Mesenchymal stem cell (in vitro differentiated cells and primary cell): ENCODE data around the gene HORMAD1.
"Not testable (repeated sequence)": the region's sequence is repeated elsewhere in the genome, so short reads cannot be mapped to it uniquely, and the experiment has no call there.

Source experiments
- DNase-seq: peaks from one replicate; pipeline ENCODE4 v3.0.0-alpha.2; 2013
- H2AFZ ChIP-seq: one replicate; pipeline ENCODE4 v1.6.1; 2013; ENCODE audit warnings: low read depth, mild to moderate bottlenecking, control low read depth, inconsistent platforms, low read length, moderate library complexity
- H2AK5ac ChIP-seq: 2 replicates; pipeline ENCODE4 v1.6.1; 2013; ENCODE audit warnings: low read length, moderate library complexity, mild to moderate bottlenecking, inconsistent platforms; ENCODE audit not compliant: severe bottlenecking
- H2BK120ac ChIP-seq: one replicate; pipeline ENCODE4 v1.6.1; 2013; ENCODE audit warnings: low read depth, mild to moderate bottlenecking, inconsistent platforms, low read length, moderate library complexity
- H2BK12ac ChIP-seq, 2 experiments: one replicate each; pipeline ENCODE4 v1.6.1; 2013; ENCODE audit warnings: inconsistent platforms in 2 of 2, low read length in 2 of 2, mild to moderate bottlenecking in 2 of 2, moderate library complexity in 2 of 2, control low read depth in 1 of 2
- H2BK15ac ChIP-seq: one replicate; pipeline ENCODE4 v1.6.1; 2013; ENCODE audit warnings: mild to moderate bottlenecking, low read depth, inconsistent platforms; ENCODE audit not compliant: poor library complexity, severe bottlenecking
- H2BK5ac ChIP-seq: 2 replicates; pipeline ENCODE4 v1.6.1; 2013; ENCODE audit warnings: low read depth, mild to moderate bottlenecking, low read length, control low read depth, inconsistent platforms; ENCODE audit not compliant: poor library complexity, severe bottlenecking
- H3K14ac ChIP-seq, 2 experiments: one replicate each; pipeline ENCODE4 v1.6.1; 2013; ENCODE audit warnings: inconsistent platforms in 2 of 2, low read length in 2 of 2, control low read depth in 1 of 2, mild to moderate bottlenecking in 1 of 2, moderate library complexity in 1 of 2
- H3K18ac ChIP-seq, 2 experiments: one replicate each; pipeline ENCODE4 v1.6.1; 2013; ENCODE audit warnings: inconsistent platforms in 2 of 2, low read length in 2 of 2, control low read depth in 1 of 2, low read depth in 1 of 2, mild to moderate bottlenecking in 1 of 2
- H3K23ac ChIP-seq, 2 experiments: one replicate each; pipeline ENCODE4 v1.6.1; 2013; ENCODE audit warnings: inconsistent platforms in 2 of 2, low read length in 2 of 2, mild to moderate bottlenecking in 2 of 2, moderate library complexity in 2 of 2, control low read depth in 1 of 2
- H3K27ac ChIP-seq: 2 replicates; pipeline ENCODE4 v1.5.1; 2013; ENCODE audit warnings: mild to moderate bottlenecking, moderate library complexity, low read length, control low read depth, inconsistent platforms; ENCODE audit not compliant: poor library complexity, severe bottlenecking
- H3K27me3 ChIP-seq, 2 experiments: 2 replicates each; pipeline versions ENCODE4 v1.6.1 to v1.7.0; 2013; ENCODE audit warnings: low read length in 2 of 2, mild to moderate bottlenecking in 2 of 2, moderate library complexity in 2 of 2, control low read depth in 1 of 2, inconsistent platforms in 1 of 2; ENCODE audit not compliant: control insufficient read depth in 1 of 2, insufficient read depth in 1 of 2
- H3K36me3 ChIP-seq, 2 experiments: 2 replicates each; pipeline versions ENCODE4 v1.6.1 to v1.7.0; 2013; ENCODE audit warnings: low read length in 2 of 2, control low read depth in 1 of 2, inconsistent platforms in 1 of 2, low read depth in 1 of 2, mild to moderate bottlenecking in 1 of 2; ENCODE audit not compliant: insufficient read depth in 2 of 2, control insufficient read depth in 1 of 2
- H3K4ac ChIP-seq, 2 experiments: one replicate each; pipeline ENCODE4 v1.6.1; 2013; ENCODE audit warnings: inconsistent platforms in 2 of 2, low read length in 2 of 2, mild to moderate bottlenecking in 2 of 2, moderate library complexity in 2 of 2, control low read depth in 1 of 2, low read depth in 1 of 2
- H3K4me1 ChIP-seq: 2 replicates; pipeline ENCODE4 v1.6.1; 2013; ENCODE audit warnings: low read depth, low read length, control low read depth; ENCODE audit not compliant: control insufficient read depth, insufficient read depth
- H3K4me2 ChIP-seq: 2 replicates; pipeline ENCODE4 v1.6.1; 2013; ENCODE audit warnings: low read length, mild to moderate bottlenecking, inconsistent platforms; ENCODE audit not compliant: poor library complexity, severe bottlenecking
- H3K4me3 ChIP-seq, 2 experiments: 2 replicates each; pipeline versions ENCODE4 v1.5.1 to v1.7.0; 2013; ENCODE audit warnings: low read length in 2 of 2, mild to moderate bottlenecking in 2 of 2, control low read depth in 1 of 2, low read depth in 1 of 2; ENCODE audit not compliant: insufficient read depth in 1 of 2
- H3K79me1 ChIP-seq: replicated peaks from 2 replicates; pipeline ENCODE4 v1.6.1; 2013; ENCODE audit warnings: mild to moderate bottlenecking, control low read depth, low read length, inconsistent platforms; ENCODE audit not compliant: poor library complexity, severe bottlenecking
- H3K9ac ChIP-seq: 2 replicates; pipeline ENCODE4 v1.7.0; 2013; ENCODE audit warnings: mild to moderate bottlenecking, low read length, moderate library complexity
- H3K9me3 ChIP-seq: 2 replicates; pipeline ENCODE4 v1.7.0; 2013; ENCODE audit warnings: mild to moderate bottlenecking, low read length; ENCODE audit not compliant: control insufficient read depth
- H4K8ac ChIP-seq: one replicate; pipeline ENCODE4 v1.6.1; 2013; ENCODE audit warnings: inconsistent platforms, mild to moderate bottlenecking, low read length, moderate library complexity
- H4K91ac ChIP-seq: one replicate; pipeline ENCODE4 v1.6.1; 2013; ENCODE audit warnings: mild to moderate bottlenecking, low read length, inconsistent platforms
- WGBS: methylation state at CpG from one replicate; pipeline ENCODE4 v1.1.7; 2013; ENCODE audit warnings: mixed read lengths; 5-methylcytosine and 5-hydroxymethylcytosine counted together

Gene HORMAD1

GRCh38 chr1:150662811-150663210 lies 57.9 kb downstream of the HORMAD1 start:
- no peaks in the 10 kb centered on the region for H3K9me3 ChIP-seq
- no peak overlapping the region for H3K4ac ChIP-seq
- H2BK12ac ChIP-seq, result no peak overlapping the region
- no peaks in the 10 kb centered on the region for H3K4me1 ChIP-seq
- no peak overlapping the region for H4K8ac ChIP-seq
- WGBS, result 98% methylated on average over 9 of the region's 9 CpGs
- DNase-seq, result no peak
- no peak overlapping the region for H3K27ac ChIP-seq
- no peak overlapping the region for H4K91ac ChIP-seq
- no peak overlapping the region for H2BK120ac ChIP-seq
- no peak overlapping the region for H3K14ac ChIP-seq
- no peaks in the 10 kb centered on the region for H3K27me3 ChIP-seq
- H3K4me3 ChIP-seq, result no peak overlapping the region
- no peak overlapping the region for H2AFZ ChIP-seq
- H3K18ac ChIP-seq, result no peak overlapping the region
- no peak overlapping the region for H3K4me2 ChIP-seq
- H3K23ac ChIP-seq, result no peak overlapping the region
- no peak overlapping the region for H3K9ac ChIP-seq
- no peak overlapping the region for H2BK15ac ChIP-seq
- H3K36me3 ChIP-seq, result peaks cover 4 to 37% of the 10 kb centered on the region in 2 experiments
- H2BK5ac ChIP-seq, result no peak overlapping the region
- H2AK5ac ChIP-seq, result no peak overlapping the region
- H3K79me1 ChIP-seq, result peaks cover 1% of the 10 kb centered on the region

GRCh38 chr1:150661156-150661555 lies 59.5 kb downstream of the HORMAD1 start:
- H3K4me2 ChIP-seq, result no peak overlapping the region
- no peak overlapping the region for H2BK120ac ChIP-seq
- H3K23ac ChIP-seq, result no peak overlapping the region
- no peak overlapping the region for H3K14ac ChIP-seq
- H3K4me1 ChIP-seq, result no peaks in the 10 kb centered on the region
- no peaks in the 10 kb centered on the region for H3K9me3 ChIP-seq
- H4K8ac ChIP-seq, result no peak overlapping the region
- no peak overlapping the region for H3K9ac ChIP-seq
- H2AFZ ChIP-seq, result no peak overlapping the region
- no peak overlapping the region for H2BK12ac ChIP-seq
- H3K79me1 ChIP-seq, result peaks cover 1% of the 10 kb centered on the region
- H3K18ac ChIP-seq, result no peak overlapping the region
- H2BK5ac ChIP-seq, result no peak overlapping the region
- no peak overlapping the region for H3K4me3 ChIP-seq
- H3K27ac ChIP-seq, result no peak overlapping the region
- no peak overlapping the region for H3K4ac ChIP-seq
- H3K27me3 ChIP-seq, result no peaks in the 10 kb centered on the region
- no peak overlapping the region for H2BK15ac ChIP-seq
- no peak for DNase-seq
- WGBS, result 98% methylated on average over 3 of the region's 5 CpGs
- peaks cover 4 to 37% of the 10 kb centered on the region in 2 experiments for H3K36me3 ChIP-seq
- no peak overlapping the region for H4K91ac ChIP-seq
- H2AK5ac ChIP-seq, result no peak overlapping the region

- no peaks in the 10 kb centered on the region for H3K4me1 ChIP-seq
- peaks cover 4 to 37% of the 10 kb centered on the region in 2 experiments for H3K36me3 ChIP-seq
- no peak for DNase-seq
- no peak overlapping the region for H3K4me2 ChIP-seq
- no peak overlapping the region for H4K8ac ChIP-seq
- H2AK5ac ChIP-seq, result no peak overlapping the region
- no peak overlapping the region for H2BK15ac ChIP-seq
- H3K9me3 ChIP-seq, result no peaks in the 10 kb centered on the region
- H3K9ac ChIP-seq, result no peak overlapping the region
- H2BK5ac ChIP-seq, result no peak overlapping the region
- no peak overlapping the region for H2BK120ac ChIP-seq
- peaks cover 1% of the 10 kb centered on the region for H3K79me1 ChIP-seq
- H3K27ac ChIP-seq, result no peak overlapping the region
- no peak overlapping the region for H3K14ac ChIP-seq
- no peak overlapping the region for H3K4ac ChIP-seq
- no peak overlapping the region for H3K18ac ChIP-seq
- no peaks in the 10 kb centered on the region for H3K27me3 ChIP-seq
- H3K4me3 ChIP-seq, result no peak overlapping the region
- H2AFZ ChIP-seq, result no peak overlapping the region
- 100% methylated on average over 3 of the region's 4 CpGs for WGBS
- no peak overlapping the region for H4K91ac ChIP-seq
- no peak overlapping the region for H2BK12ac ChIP-seq
- no peak overlapping the region for H3K23ac ChIP-seq
Observed at GRCh38 chr1:150660584-150660983, 60.1 kb downstream of the HORMAD1 start.

- H2AK5ac ChIP-seq, H3K4me2 ChIP-seq, H2BK120ac ChIP-seq, H3K4ac ChIP-seq, H3K4me1 ChIP-seq, H3K9ac ChIP-seq, H3K18ac ChIP-seq, H3K27ac ChIP-seq, H3K23ac ChIP-seq, H3K9me3 ChIP-seq, H3K79me1 ChIP-seq, H2AFZ ChIP-seq, H2BK12ac ChIP-seq, H3K4me3 ChIP-seq, H2BK5ac ChIP-seq, H3K27me3 ChIP-seq, DNase-seq, H2BK15ac ChIP-seq, H4K8ac ChIP-seq, H4K91ac ChIP-seq, H3K14ac ChIP-seq: not testable (repeated sequence)
- peaks cover 9 to 27% of the 10 kb centered on the region in 2 experiments for H3K36me3 ChIP-seq
- 98% methylated on average over 3 of the region's 4 CpGs for WGBS
Observed at GRCh38 chr1:150657064-150657463, 63.6 kb downstream of the HORMAD1 start.
